ENCODE data around the gene UNC79.

DNA sequence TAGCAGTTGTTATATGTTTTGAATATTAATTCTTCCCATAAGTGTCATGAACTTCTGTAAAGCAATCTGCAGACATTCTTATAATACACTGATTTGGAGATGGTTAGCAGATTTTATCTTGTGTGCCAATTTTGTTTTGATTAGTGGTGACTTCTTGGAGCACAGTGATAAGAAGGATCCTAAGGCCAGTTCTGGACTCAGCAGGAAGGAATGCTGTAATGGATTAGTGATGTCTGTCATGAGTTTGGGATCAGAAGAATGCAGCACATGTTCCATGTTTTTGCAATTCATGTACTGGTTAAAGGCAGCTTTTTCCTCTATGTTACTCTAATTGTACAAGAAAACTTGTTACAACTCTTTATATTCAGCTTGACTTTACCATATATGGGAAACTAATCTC is 91.5 kb downstream of the UNC79 start:
- TF ChIP-seq EP300 (IDR thresholded peaks at IDR 0.05) (no peak), POLR2A (IDR thresholded peaks at IDR 0.05; ENCODE audit: low read depth) (no peak), POLR2AphosphoS5 (IDR thresholded peaks at IDR 0.05) (no peak)
- TF ChIP-seq, protein P1, sequence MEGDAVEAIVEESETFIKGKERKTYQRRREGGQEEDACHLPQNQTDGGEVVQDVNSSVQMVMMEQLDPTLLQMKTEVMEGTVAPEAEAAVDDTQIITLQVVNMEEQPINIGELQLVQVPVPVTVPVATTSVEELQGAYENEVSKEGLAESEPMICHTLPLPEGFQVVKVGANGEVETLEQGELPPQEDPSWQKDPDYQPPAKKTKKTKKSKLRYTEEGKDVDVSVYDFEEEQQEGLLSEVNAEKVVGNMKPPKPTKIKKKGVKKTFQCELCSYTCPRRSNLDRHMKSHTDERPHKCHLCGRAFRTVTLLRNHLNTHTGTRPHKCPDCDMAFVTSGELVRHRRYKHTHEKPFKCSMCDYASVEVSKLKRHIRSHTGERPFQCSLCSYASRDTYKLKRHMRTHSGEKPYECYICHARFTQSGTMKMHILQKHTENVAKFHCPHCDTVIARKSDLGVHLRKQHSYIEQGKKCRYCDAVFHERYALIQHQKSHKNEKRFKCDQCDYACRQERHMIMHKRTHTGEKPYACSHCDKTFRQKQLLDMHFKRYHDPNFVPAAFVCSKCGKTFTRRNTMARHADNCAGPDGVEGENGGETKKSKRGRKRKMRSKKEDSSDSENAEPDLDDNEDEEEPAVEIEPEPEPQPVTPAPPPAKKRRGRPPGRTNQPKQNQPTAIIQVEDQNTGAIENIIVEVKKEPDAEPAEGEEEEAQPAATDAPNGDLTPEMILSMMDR (IDR thresholded peaks at IDR 0.05): no peak

Measured in esophagus muscularis mucosa (tissue), 4 donors.